K562 (cell line): Measurements from ENCODE around the gene GEN1. TPM values are rescaled to one million over a fixed set of nuclear protein-coding genes. Genes with fewer than 3 reads are reported as not detected.

Source experiments
- AFF4 ChIP-seq: sonication (generic); formaldehyde crosslinking; IDR thresholded peaks from 2 replicates; pipeline ENCODE4 v1.8.0; 2023; ENCODE audit warnings: mild to moderate bottlenecking, missing genetic modification reagents
- CREB1 ChIP-seq, 2 experiments: sonication (generic) in 1 of 2; formaldehyde crosslinking in 1 of 2; IDR thresholded peaks; 2 replicates each; pipeline versions ENCODE4 v1.6.1 to v1.8.0; 2012 to 2022; ENCODE audit warnings: inconsistent platforms in 1 of 2, mild to moderate bottlenecking in 1 of 2, missing genetic modification reagents in 1 of 2, moderate library complexity in 1 of 2
- DMBX1 ChIP-seq: fragments of 250-450 bp; sonication (Bioruptor Pico); IDR thresholded peaks from 2 replicates; pipeline ENCODE4 v1.8.0; 2022; ENCODE audit warnings: inconsistent platforms, mild to moderate bottlenecking, moderate library complexity, borderline replicate concordance
- RNF219 ChIP-seq: fragments of 250-450 bp; sonication (Bioruptor Pico); IDR thresholded peaks from 2 replicates; pipeline ENCODE4 v1.5.0; 2022; ENCODE audit warnings: mild to moderate bottlenecking
- SMARCA4 ChIP-seq: fragments of 450-650 bp; IDR thresholded peaks from 2 replicates; pipeline ENCODE4 v1.6.1; 2016
- TCF3 ChIP-seq: sonication (generic); formaldehyde crosslinking; IDR thresholded peaks from 2 replicates; pipeline ENCODE4 v1.4.0; 2020; ENCODE audit warnings: mild to moderate bottlenecking, missing genetic modification reagents
- polyA plus RNA-seq, 8 experiments: library from polyadenylated mRNA; depleted of rRNA in 4 of 8; stranded (reverse) in 5 of 8; unstranded in 3 of 8; fragments of >200 nt; fragmentation: Nextera tagmentation in 2 of 8; fragmentation: Illumina TruSeq in 1 of 8; extraction: Ambion mirVana in 2 of 8; extraction: Trizol in 1 of 8; gene quantifications; 2 replicates each; pipeline versions ENCODE4 v1.2.1 to v1.2.3, GENCODE V29; 2011 to 2014; ENCODE audit warnings: inconsistent platforms in 1 of 8, missing spikeins in 1 of 8
- total RNA-seq, 7 experiments: library from RNA; depleted of rRNA in 6 of 7; stranded (reverse); fragments of >200 nt in 6 of 7; fragmentation: Illumina TruSeq in 2 of 7; extraction: Trizol in 2 of 7; gene quantifications; 2 replicates each; pipeline versions ENCODE4 v1.2.1 to v1.2.3, GENCODE V29; 2011 to 2021; ENCODE audit warnings: low replicate concordance in 1 of 7
- TF ChIP-seq, protein P1 (sequence below): sonication (generic); formaldehyde crosslinking; IDR thresholded peaks from 2 replicates; pipeline ENCODE4 v1.8.0; 2023; ENCODE audit warnings: missing genetic modification reagents, mild to moderate bottlenecking, borderline replicate concordance

GEN1 gene
- total and polyA plus RNA-seq, 9 of the 15 experiments (the other 6 are each of a cell fraction or from before 2014, with no cell fraction given): 8.6 to 39.7 (median 24.5) TPM

- TF ChIP-seq, protein P1, sequence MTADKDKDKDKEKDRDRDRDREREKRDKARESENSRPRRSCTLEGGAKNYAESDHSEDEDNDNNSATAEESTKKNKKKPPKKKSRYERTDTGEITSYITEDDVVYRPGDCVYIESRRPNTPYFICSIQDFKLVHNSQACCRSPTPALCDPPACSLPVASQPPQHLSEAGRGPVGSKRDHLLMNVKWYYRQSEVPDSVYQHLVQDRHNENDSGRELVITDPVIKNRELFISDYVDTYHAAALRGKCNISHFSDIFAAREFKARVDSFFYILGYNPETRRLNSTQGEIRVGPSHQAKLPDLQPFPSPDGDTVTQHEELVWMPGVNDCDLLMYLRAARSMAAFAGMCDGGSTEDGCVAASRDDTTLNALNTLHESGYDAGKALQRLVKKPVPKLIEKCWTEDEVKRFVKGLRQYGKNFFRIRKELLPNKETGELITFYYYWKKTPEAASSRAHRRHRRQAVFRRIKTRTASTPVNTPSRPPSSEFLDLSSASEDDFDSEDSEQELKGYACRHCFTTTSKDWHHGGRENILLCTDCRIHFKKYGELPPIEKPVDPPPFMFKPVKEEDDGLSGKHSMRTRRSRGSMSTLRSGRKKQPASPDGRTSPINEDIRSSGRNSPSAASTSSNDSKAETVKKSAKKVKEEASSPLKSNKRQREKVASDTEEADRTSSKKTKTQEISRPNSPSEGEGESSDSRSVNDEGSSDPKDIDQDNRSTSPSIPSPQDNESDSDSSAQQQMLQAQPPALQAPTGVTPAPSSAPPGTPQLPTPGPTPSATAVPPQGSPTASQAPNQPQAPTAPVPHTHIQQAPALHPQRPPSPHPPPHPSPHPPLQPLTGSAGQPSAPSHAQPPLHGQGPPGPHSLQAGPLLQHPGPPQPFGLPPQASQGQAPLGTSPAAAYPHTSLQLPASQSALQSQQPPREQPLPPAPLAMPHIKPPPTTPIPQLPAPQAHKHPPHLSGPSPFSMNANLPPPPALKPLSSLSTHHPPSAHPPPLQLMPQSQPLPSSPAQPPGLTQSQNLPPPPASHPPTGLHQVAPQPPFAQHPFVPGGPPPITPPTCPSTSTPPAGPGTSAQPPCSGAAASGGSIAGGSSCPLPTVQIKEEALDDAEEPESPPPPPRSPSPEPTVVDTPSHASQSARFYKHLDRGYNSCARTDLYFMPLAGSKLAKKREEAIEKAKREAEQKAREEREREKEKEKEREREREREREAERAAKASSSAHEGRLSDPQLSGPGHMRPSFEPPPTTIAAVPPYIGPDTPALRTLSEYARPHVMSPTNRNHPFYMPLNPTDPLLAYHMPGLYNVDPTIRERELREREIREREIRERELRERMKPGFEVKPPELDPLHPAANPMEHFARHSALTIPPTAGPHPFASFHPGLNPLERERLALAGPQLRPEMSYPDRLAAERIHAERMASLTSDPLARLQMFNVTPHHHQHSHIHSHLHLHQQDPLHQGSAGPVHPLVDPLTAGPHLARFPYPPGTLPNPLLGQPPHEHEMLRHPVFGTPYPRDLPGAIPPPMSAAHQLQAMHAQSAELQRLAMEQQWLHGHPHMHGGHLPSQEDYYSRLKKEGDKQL (CRISPR knock-in tag): no peak
- TF ChIP-seq RNF219 (CRISPR knock-in tag) (no peak), SMARCA4 (peak; percentile 38; the same call in 1 of the 2 replicates), DMBX1 (CRISPR knock-in tag) (no peak), TCF3 (CRISPR knock-in tag) (peak; percentile 45), AFF4 (CRISPR knock-in tag) (no peak), CREB1 (IDR thresholded peaks at IDR 0.05) (no peak), CREB1 (CRISPR knock-in tag; IDR thresholded peaks at IDR 0.05) (no peak)
Observed at GRCh38 chr2:17718689-17719088, 35.2 kb upstream of the GEN1 start (continued).
